ENCODE data around the gene XXYLT1. TPM values are rescaled to one million over a fixed set of nuclear protein-coding genes. Genes with fewer than 3 reads are reported as not detected.
"Not testable (repeated sequence)": the region's sequence is repeated elsewhere in the genome, so short reads cannot be mapped to it uniquely, and the experiment has no call there.

The XXYLT1 gene, protein sequence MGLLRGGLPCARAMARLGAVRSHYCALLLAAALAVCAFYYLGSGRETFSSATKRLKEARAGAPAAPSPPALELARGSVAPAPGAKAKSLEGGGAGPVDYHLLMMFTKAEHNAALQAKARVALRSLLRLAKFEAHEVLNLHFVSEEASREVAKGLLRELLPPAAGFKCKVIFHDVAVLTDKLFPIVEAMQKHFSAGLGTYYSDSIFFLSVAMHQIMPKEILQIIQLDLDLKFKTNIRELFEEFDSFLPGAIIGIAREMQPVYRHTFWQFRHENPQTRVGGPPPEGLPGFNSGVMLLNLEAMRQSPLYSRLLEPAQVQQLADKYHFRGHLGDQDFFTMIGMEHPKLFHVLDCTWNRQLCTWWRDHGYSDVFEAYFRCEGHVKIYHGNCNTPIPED
- 1 to 10 TPM; 5.4 to 5.7 TPM for total RNA-seq

DNA sequence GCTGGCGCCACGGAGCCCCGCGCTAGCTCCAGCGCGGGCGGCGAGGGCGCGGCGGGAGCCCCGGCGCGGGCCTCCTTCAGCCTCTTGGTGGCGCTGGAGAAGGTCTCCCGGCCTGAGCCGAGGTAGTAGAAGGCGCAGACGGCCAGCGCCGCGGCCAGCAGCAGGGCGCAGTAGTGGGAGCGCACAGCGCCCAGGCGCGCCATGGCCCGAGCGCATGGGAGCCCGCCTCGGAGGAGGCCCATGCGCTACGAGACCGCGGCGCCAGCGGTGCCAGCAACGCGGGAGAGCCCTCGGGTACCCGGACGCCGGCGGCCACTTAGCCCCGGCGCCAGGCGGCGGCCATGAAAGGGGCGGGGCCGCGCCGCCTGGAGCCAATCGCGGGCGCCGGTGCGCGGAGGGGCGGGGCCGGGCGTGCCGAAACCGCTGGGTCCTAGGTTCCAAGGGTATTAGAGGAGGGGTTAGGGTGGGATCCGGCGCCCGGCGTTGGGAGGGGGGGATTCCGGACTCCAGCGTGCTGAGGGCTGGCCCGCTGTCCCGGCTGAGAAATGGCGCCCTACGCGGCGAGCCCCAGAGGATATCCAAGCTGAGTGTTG, at the start of gene XXYLT1:
Gene XXYLT1, minus strand, starts transcription at position 343 of the 593 bp plus-strand sequence. Its CDS starts 101 bp downstream, at position 242.
- H3K36me3 Mint-ChIP-seq (ENCODE audit: low read depth), result peaks cover 2% of the 10 kb centered on the region
- ChIA-PET CTCF (interaction anchor here (0.5 to 6.6 kb wide), 52 partner anchors 8 to 1269 kb away, joined by 3 to 113 read pairs (median 4); partner anchors contain the start of genes ACAP2, LSG1 and PPP1R2), POLR2A (interaction anchor here (0.5 to 2.5 kb wide), 7 partner anchors 170 to 585 kb away, joined by 3 to 8 read pairs (median 7); partner anchors contain the start of genes ACAP2, FAM43A and PPP1R2)
- ATAC-seq, result peak; percentile 86
- peak within 1 kb of the TSS; percentile 84 for H3K4me3 Mint-ChIP-seq
- peak; percentile 93 for DNase-seq
- H3K27me3 Mint-ChIP-seq, result no peaks in the 10 kb centered on the region
- peak within 1 kb of the TSS; percentile 87 for H3K27ac Mint-ChIP-seq
- no peaks in the 10 kb centered on the region for H3K9me3 Mint-ChIP-seq (ENCODE audit: low read depth)
- peaks cover 17% of the 10 kb centered on the region for H3K4me1 Mint-ChIP-seq
- intact Hi-C loops (cut with DNase I, micrococcal nuclease), result loop anchor here (1.0 to 10.0 kb wide), 12 partner anchors 171 to 636 kb away; partner anchors contain the start of genes ACAP2 (in 1 of the 2), LSG1 (in 1 of the 2) and PPP1R2 (in 1 of the 2)

DNA sequence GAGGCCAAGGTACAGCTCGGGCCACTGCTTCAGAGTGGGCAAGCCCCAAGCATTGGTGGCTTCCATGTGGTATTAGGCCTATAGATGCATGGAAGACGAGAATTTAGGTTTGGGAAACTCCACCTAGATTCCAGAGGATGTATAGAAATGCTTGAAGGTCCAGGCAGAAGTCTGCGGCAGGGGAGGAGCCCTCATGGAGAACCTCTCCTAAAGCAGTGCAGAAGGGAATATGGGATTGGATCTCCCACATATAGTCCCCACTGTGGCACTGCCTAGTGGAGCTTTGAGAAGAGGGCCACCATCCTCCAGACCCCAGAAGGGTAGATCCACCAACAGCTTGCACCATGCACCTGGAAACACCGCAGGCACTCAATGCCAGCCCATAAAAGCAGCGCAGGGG, 48.1 kb upstream of the XXYLT1 start:
- H3K36me3 Mint-ChIP-seq (ENCODE audit: low read depth), result peaks cover 45% of the 10 kb centered on the region
- ATAC-seq (no peak), DNase-seq (no peak)
- H3K9me3 Mint-ChIP-seq (ENCODE audit: low read depth), result peaks cover 10% of the 10 kb centered on the region
- H3K27me3 Mint-ChIP-seq, result no peaks in the 10 kb centered on the region
- ChIA-PET CTCF (interaction anchor here (0.6 kb wide), 1 partner anchor 295 kb away, joined by 3 read pairs; no protein-coding TSS in a partner anchor), POLR2A (no interaction called here)
- no peak overlapping the region for H3K4me3 Mint-ChIP-seq
- intact Hi-C loops (cut with DNase I, micrococcal nuclease), result no loop called here
- H3K4me1 Mint-ChIP-seq, result peaks cover 10% of the 10 kb centered on the region
- no peak overlapping the region for H3K27ac Mint-ChIP-seq

DNA sequence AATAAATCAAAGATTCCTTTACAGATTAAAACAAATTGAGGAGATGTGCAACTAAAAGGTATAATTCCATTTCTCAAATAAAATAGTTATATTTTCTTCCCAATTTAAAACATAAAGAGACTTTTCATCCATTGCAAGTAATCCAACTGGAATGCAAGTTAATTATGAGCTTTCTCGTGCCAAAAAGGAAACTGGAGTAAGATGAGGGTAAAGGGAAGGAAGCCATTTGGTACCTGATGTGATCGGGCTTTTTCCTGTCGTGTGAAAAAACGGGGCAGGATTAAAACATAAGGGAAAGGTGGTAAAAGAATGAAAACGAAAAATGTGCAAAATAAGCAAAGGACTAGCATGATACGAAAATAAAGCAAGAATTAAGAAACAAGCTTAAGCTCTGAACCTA, 41.8 kb upstream of the XXYLT1 start:
- Mint-ChIP-seq H3K4me1 (no peaks in the 10 kb centered on the region), H3K27ac (no peak overlapping the region), H3K9me3 (ENCODE audit: low read depth) (no peaks in the 10 kb centered on the region), H3K27me3 (no peaks in the 10 kb centered on the region), H3K4me3 (no peak overlapping the region), H3K36me3 (ENCODE audit: low read depth) (peaks cover 4% of the 10 kb centered on the region)
- intact Hi-C loops (cut with DNase I, micrococcal nuclease), result no loop called here
- DNase-seq, result no peak
- CTCF ChIA-PET, result interaction anchor here (0.5 to 1.3 kb wide), 4 partner anchors 15 to 139 kb away, joined by 3 read pairs; no protein-coding TSS in a partner anchor
- POLR2A ChIA-PET, result no interaction called here
- no peak for ATAC-seq

DNA sequence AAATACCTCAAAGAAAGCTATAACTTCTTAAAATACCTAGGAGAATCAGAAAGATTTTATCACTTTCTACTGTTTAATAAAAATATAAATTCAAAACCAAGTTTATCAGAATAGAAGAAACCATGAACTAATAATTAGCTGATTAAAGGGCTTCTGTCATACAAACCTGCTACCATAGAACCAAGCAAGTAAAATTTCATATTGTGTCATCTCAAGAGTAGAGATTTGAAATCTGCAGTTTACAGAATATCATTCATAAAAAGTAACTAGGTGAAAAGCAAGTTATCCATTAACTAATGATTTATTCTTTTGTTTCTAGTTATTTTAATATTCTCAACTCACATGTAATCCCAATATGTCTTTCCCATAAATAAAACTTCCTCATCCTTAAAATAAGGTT, 36.8 kb upstream of the XXYLT1 start:
- Mint-ChIP-seq H3K4me3 (no peak overlapping the region), H3K27ac (no peak overlapping the region), H3K27me3 (no peaks in the 10 kb centered on the region), H3K36me3 (ENCODE audit: low read depth) (peaks cover 4% of the 10 kb centered on the region), H3K9me3 (ENCODE audit: low read depth) (no peaks in the 10 kb centered on the region), H3K4me1 (no peaks in the 10 kb centered on the region)
- ChIA-PET POLR2A (no interaction called here), CTCF (no interaction called here)
- intact Hi-C loops (cut with DNase I, micrococcal nuclease), result no loop called here
- ATAC-seq (no peak), DNase-seq (no peak)

DNA sequence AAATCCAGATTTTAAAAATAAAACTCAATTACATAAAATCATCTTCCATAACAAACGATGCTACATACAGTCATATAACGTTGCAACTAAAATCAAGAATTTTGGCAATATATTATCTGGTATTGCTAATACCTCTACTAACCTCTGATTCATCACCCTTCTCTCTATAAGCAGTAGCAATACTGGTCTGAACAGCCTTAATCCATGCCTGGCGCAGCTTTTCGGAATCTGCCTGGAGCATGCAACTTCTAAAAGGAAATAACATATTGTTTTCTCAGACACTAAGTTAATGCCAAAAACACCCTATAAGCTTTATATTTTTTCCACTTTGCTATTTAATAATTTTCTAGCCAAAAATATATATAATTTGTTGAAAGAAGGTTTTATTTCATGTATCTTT, 35.4 kb upstream of the XXYLT1 start:
- DNase-seq, result no peak
- ChIA-PET POLR2A (no interaction called here), CTCF (no interaction called here)
- Mint-ChIP-seq H3K27ac (no peak overlapping the region), H3K9me3 (ENCODE audit: low read depth) (no peaks in the 10 kb centered on the region), H3K27me3 (no peaks in the 10 kb centered on the region), H3K4me3 (no peak overlapping the region), H3K4me1 (no peaks in the 10 kb centered on the region), H3K36me3 (ENCODE audit: low read depth) (peaks cover 7% of the 10 kb centered on the region)
- intact Hi-C loops (cut with DNase I, micrococcal nuclease), result no loop called here
- no peak for ATAC-seq

DNA sequence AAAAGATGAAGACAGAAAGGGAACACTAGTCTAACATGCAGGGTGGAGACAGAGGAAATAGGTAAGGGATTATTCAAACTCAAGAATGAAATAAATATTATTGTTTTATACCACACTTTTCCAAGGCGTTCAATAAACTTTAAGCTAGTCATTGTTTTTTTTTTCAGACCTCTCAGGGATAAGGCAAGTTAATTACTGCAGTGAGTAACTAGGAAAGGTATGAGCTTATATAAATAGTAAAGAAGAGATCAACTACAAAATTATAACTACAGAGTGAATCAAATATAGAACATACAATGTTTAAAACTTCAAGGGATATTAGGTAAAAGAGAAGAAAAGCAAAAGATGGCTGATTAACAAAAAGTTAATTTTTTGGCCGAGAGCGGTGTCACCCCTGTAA, 31.5 kb upstream of the XXYLT1 start:
- Mint-ChIP-seq H3K9me3 (ENCODE audit: low read depth) (no peaks in the 10 kb centered on the region), H3K36me3 (ENCODE audit: low read depth) (peaks cover 6% of the 10 kb centered on the region), H3K4me1 (no peaks in the 10 kb centered on the region), H3K27ac (no peak overlapping the region), H3K27me3 (no peaks in the 10 kb centered on the region), H3K4me3 (no peak overlapping the region)
- CTCF ChIA-PET, result interaction anchor here (0.9 kb wide), 1 partner anchor 221 kb away, joined by 3 read pairs; no protein-coding TSS in a partner anchor
- intact Hi-C loops (cut with DNase I, micrococcal nuclease), result no loop called here
- ATAC-seq (no peak), DNase-seq (no peak)
- POLR2A ChIA-PET, result no interaction called here

DNA sequence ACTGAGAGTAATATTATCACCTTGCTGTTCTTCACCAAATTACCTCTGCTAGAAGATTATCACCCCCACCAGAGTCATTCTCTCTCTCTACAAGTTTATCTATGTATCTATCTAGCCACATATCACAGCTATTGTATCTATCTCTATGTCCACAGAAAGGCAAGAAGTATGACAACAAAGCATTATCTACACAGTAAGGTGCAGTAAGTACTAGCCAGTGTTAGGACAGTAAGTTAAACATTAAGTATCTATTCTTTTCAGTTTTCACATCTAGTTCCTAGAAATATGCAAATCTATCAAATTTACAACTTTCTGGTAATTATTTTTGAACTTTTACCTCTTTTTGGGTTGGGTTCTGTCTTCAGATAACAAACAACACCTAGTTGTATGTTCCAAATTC, 26.5 kb upstream of the XXYLT1 start:
- Mint-ChIP-seq H3K27ac (no peak overlapping the region), H3K9me3 (ENCODE audit: low read depth) (no peaks in the 10 kb centered on the region), H3K27me3 (no peaks in the 10 kb centered on the region), H3K4me3 (no peak overlapping the region), H3K36me3 (ENCODE audit: low read depth) (peaks cover 8% of the 10 kb centered on the region), H3K4me1 (no peaks in the 10 kb centered on the region)
- DNase-seq, result no peak
- ChIA-PET POLR2A (no interaction called here), CTCF (interaction anchor here (1.4 to 1.5 kb wide), 2 partner anchors 15 to 20 kb away, joined by 3 to 4 read pairs; no protein-coding TSS in a partner anchor)
- ATAC-seq, result no peak
- intact Hi-C loops (cut with DNase I, micrococcal nuclease), result no loop called here

DNA sequence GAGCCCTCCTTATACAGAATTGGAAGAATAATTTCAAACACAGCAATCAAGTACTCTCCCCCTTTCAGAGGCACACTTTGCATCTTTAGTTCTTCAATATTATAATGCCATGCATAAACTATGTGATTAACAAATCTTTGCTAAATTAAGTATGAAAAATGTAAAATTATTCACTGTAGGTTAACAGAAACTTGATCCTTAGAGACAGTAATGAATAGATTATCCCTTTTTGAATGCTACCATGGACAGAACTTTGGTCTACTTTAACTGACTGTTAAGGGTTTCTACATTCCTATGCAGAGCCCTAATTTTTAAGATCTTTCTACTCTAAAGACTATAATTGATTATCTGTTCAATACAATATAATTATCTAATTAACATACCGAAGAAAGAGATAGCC, 25.7 kb upstream of the XXYLT1 start:
- DNase-seq, result no peak
- ChIA-PET POLR2A (no interaction called here), CTCF (no interaction called here)
- peaks cover 11% of the 10 kb centered on the region for H3K36me3 Mint-ChIP-seq (ENCODE audit: low read depth)
- no peaks in the 10 kb centered on the region for H3K4me1 Mint-ChIP-seq
- H3K4me3 Mint-ChIP-seq, result no peak overlapping the region
- no peak for ATAC-seq
- no peaks in the 10 kb centered on the region for H3K27me3 Mint-ChIP-seq
- no peaks in the 10 kb centered on the region for H3K9me3 Mint-ChIP-seq (ENCODE audit: low read depth)
- intact Hi-C loops (cut with DNase I, micrococcal nuclease), result no loop called here
- no peak overlapping the region for H3K27ac Mint-ChIP-seq

DNA sequence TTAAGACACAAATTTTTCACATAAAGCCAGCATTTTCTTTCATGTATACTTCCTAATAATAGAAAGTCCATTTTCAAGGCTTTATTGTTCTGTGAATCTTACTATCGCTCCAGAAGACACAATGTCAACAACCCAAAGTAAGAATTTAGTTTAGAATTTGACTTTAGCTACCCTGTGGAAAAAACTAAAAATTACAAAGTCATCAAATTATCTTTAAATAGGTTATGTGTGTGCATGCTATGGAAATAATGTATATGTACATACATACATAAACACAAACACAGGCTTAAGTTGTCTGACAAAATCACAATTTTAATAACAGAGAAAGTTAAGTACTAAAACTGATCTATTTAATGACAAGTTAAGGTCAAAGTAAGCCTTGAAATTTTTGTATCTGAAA, 20.2 kb upstream of the XXYLT1 start:
- intact Hi-C loops (cut with DNase I, micrococcal nuclease), result no loop called here
- H3K4me3 Mint-ChIP-seq, result no peak overlapping the region
- CTCF ChIA-PET, result interaction anchor here (1.9 kb wide), 1 partner anchor 14 kb away, joined by 6 read pairs; no protein-coding TSS in a partner anchor
- H3K9me3 Mint-ChIP-seq (ENCODE audit: low read depth), result no peaks in the 10 kb centered on the region
- H3K27ac Mint-ChIP-seq, result no peak overlapping the region
- no peaks in the 10 kb centered on the region for H3K4me1 Mint-ChIP-seq
- POLR2A ChIA-PET, result interaction anchor here (0.6 to 0.7 kb wide), 2 partner anchors 127 to 251 kb away, joined by 3 to 4 read pairs; no protein-coding TSS in a partner anchor
- DNase-seq (no peak), ATAC-seq (no peak)
- H3K27me3 Mint-ChIP-seq, result no peaks in the 10 kb centered on the region
- H3K36me3 Mint-ChIP-seq (ENCODE audit: low read depth), result peaks cover 15% of the 10 kb centered on the region

DNA sequence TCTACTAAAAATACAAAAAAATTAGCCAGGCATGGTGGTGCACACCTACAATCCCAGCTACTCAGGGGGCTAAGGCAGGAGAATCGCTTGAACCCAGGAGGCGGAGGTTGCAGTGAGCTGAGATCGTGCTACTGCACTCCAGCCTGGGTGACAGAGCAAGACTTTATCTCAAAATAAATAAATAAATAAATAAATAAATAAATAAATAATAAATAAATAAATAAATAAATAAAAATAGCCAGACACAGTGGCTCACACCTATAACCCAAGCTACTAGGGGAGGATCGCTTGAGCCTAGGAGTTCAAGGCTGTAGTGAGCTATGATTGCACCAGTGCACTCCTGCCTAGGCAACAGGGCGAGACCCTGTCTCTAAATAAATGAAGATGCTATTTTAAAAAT, 19.7 kb upstream of the XXYLT1 start:
- POLR2A ChIA-PET, result interaction anchor here (0.6 to 0.7 kb wide), 2 partner anchors 128 to 252 kb away, joined by 3 to 4 read pairs; no protein-coding TSS in a partner anchor
- H3K27me3 Mint-ChIP-seq; ATAC-seq; DNase-seq; H3K4me3 Mint-ChIP-seq; H3K4me1 Mint-ChIP-seq; H3K27ac Mint-ChIP-seq; H3K9me3 Mint-ChIP-seq (ENCODE audit: low read depth); intact Hi-C loops (cut with DNase I, micrococcal nuclease); CTCF ChIA-PET: not testable (repeated sequence)
- peaks cover 15% of the 10 kb centered on the region for H3K36me3 Mint-ChIP-seq (ENCODE audit: low read depth)

DNA sequence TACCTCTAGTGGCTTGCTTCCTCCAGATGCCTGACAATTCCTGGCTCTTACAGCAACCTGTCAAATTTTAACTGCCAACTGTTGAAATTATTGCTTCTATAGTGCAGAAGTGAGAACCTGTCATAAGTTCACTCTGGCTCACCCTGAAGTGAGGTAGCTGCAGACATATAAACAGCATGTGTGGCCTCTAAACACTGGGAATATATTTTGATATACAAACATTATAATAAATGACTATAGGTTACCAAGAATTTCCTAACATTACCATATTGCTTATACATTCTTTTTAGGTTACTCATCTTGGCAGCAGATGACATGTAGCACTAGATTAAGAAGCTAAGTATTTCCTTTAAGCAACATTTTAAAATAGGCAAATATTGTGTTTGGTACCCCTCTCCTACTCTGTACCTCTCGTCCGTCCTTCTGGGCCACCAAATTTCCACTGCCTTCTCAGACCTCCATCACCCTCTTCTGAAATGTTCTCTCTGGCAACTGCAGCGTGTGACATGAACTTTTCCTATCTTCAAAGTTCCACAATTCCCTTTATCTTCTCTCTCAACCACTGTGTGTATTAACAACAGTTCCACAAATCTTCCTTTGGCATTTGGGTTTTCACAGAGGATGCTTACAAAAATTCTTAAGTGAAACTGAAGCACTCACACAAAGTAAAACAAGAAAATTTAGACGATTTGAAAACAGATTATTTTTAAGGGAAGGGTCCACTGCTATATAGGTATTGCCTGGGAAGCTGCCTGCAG, 15.3 kb upstream of the XXYLT1 start:
- no peaks in the 10 kb centered on the region for H3K9me3 Mint-ChIP-seq (ENCODE audit: low read depth)
- DNase-seq, result no peak
- H3K27me3 Mint-ChIP-seq, result no peaks in the 10 kb centered on the region
- H3K4me1 Mint-ChIP-seq, result peaks cover 13% of the 10 kb centered on the region
- CTCF ChIA-PET, result interaction anchor here (1.2 to 1.8 kb wide), 3 partner anchors 12 to 233 kb away, joined by 5 to 7 read pairs (median 6); partner anchors contain the start of gene XXYLT1
- POLR2A ChIA-PET, result no interaction called here
- ATAC-seq, result no peak
- peaks cover 18% of the 10 kb centered on the region for H3K36me3 Mint-ChIP-seq (ENCODE audit: low read depth)
- intact Hi-C loops (cut with DNase I, micrococcal nuclease), result no loop called here
- H3K4me3 Mint-ChIP-seq, result no peak overlapping the region
- H3K27ac Mint-ChIP-seq, result peak overlapping the region; percentile 3
